SK-N-SH (cell line): ENCODE measurements around the gene VGLL4. TPM values are rescaled to one million over a fixed set of nuclear protein-coding genes. Genes with fewer than 3 reads are reported as not detected.

Experiments
- CTCF ChIA-PET: fragments of 300-600, 350-600 bp; formaldehyde crosslinking; extraction: SDS; loops from one replicate; lab custom pipeline; 2021; lab: Yijun Ruan, JAX
- POLR2A ChIA-PET: fragments of 350-600 bp; sonication (Branson Sonifier 250); formaldehyde crosslinking; extraction: SDS; loops from one replicate; lab custom pipeline; 2020; ENCODE audit warnings: antibody characterized with exemption, inconsistent platforms; lab: Yijun Ruan, JAX
- DNase-seq: peaks from one replicate; pipeline ENCODE4 v3.0.0; 2012
- H2AFZ ChIP-seq: fragments of 200-600 bp; sonication (generic); 2 replicates; pipeline ENCODE4 v1.8.1; 2016; ENCODE audit warnings: antibody characterized with exemption, mild to moderate bottlenecking, low read depth
- H3F3A ChIP-seq: fragments of 200-600 bp; sonication (generic); replicated peaks from 2 replicates; pipeline ENCODE3; 2016; ENCODE audit warnings: antibody characterized with exemption, mild to moderate bottlenecking; ENCODE audit not compliant: insufficient read depth
- H3K27ac ChIP-seq, 2 experiments: fragments of 200-500 bp in 1 of 2; fragments of 200-600 bp in 1 of 2; sonication (Bioruptor generic) in 1 of 2; sonication (generic), shearing (Covaris generic) in 1 of 2; 2 replicates each; pipeline versions ENCODE4 v1.5.1 to v1.6.1; 2014 to 2016; ENCODE audit warnings: low read depth in 2 of 2, inconsistent platforms in 1 of 2, low read length in 1 of 2, mild to moderate bottlenecking in 1 of 2, mixed read lengths in 1 of 2
- H3K27me3 ChIP-seq: fragments of 200-600 bp; sonication (generic), shearing (Covaris generic); 2 replicates; pipeline ENCODE4 v1.6.1; 2016; ENCODE audit warnings: mixed run types; ENCODE audit not compliant: insufficient read depth
- H3K36me3 ChIP-seq, 2 experiments: fragments of 200-500 bp in 1 of 2; fragments of 200-600 bp in 1 of 2; sonication (Bioruptor generic) in 1 of 2; sonication (generic) in 1 of 2; replicated peaks in 1 of 2; 2 replicates each; pipeline versions ENCODE3 to v1.5.1; 2014 to 2016; ENCODE audit warnings: low read length in 1 of 2, mild to moderate bottlenecking in 1 of 2; ENCODE audit not compliant: insufficient read depth in 2 of 2, control insufficient read depth in 1 of 2
- H3K4me1 ChIP-seq, 2 experiments: fragments of 200-500 bp in 1 of 2; fragments of 200-600 bp in 1 of 2; sonication (Bioruptor generic) in 1 of 2; sonication (generic), shearing (Covaris generic) in 1 of 2; 2 replicates each; pipeline versions ENCODE4 v1.5.1 to v1.6.1; 2014 to 2016; ENCODE audit warnings: low read depth in 1 of 2, low read length in 1 of 2, mixed run types in 1 of 2; ENCODE audit not compliant: insufficient read depth in 2 of 2, control insufficient read depth in 1 of 2
- H3K4me2 ChIP-seq: fragments of 200-600 bp; sonication (generic), shearing (Covaris generic); 2 replicates; pipeline ENCODE4 v1.6.1; 2017; ENCODE audit warnings: mixed run types
- H3K4me3 ChIP-seq, 2 experiments: fragments of 200-500 bp in 1 of 2; fragments of 200-600 bp in 1 of 2; sonication (Bioruptor generic) in 1 of 2; sonication (generic), shearing (Covaris generic) in 1 of 2; 2 replicates each; pipeline versions ENCODE4 v1.5.1 to v1.8.1; 2014 to 2016; ENCODE audit warnings: low read depth in 2 of 2, inconsistent platforms in 1 of 2, low read length in 1 of 2, mild to moderate bottlenecking in 1 of 2, mixed read lengths in 1 of 2, moderate library complexity in 1 of 2
- H3K79me2 ChIP-seq: fragments of 200-600 bp; sonication (generic); 2 replicates; pipeline ENCODE4 v1.8.1; 2017; ENCODE audit warnings: mild to moderate bottlenecking; ENCODE audit not compliant: insufficient read depth
- H3K9ac ChIP-seq: fragments of 200-600 bp; sonication (generic); 2 replicates; pipeline ENCODE4 v1.6.1; 2017; ENCODE audit warnings: mixed run types
- H3K9me2 ChIP-seq: fragments of 200-600 bp; sonication (generic); 2 replicates; pipeline ENCODE4 v1.6.1; 2017; ENCODE audit warnings: mixed run types
- H3K9me3 ChIP-seq: fragments of 200-600 bp; sonication (generic); 2 replicates; pipeline ENCODE4 v1.6.1; 2017; ENCODE audit warnings: mixed run types, mild to moderate bottlenecking, moderate library complexity
- H4K20me1 ChIP-seq: fragments of 200-600 bp; sonication (generic); 2 replicates; pipeline ENCODE4 v1.6.1; 2017; ENCODE audit warnings: mild to moderate bottlenecking, mixed run types; ENCODE audit not compliant: insufficient read depth
- ELF1 ChIP-seq: IDR thresholded peaks from 2 replicates; pipeline ENCODE4 v1.4.0; 2012
- EZH2phosphoT487 ChIP-seq: fragments of 200-600 bp; sonication (generic); IDR thresholded peaks from 2 replicates; pipeline ENCODE4 v1.6.1; 2017; ENCODE audit warnings: low read depth, mixed run types, mild to moderate bottlenecking, antibody characterized with exemption, moderate library complexity, borderline replicate concordance
- FOXJ3 ChIP-seq: sonication (generic); formaldehyde crosslinking; IDR thresholded peaks from 2 replicates; pipeline ENCODE4 v1.5.1; 2020; ENCODE audit warnings: mild to moderate bottlenecking, missing genetic modification reagents
- GABPA ChIP-seq: IDR thresholded peaks from 2 replicates; pipeline ENCODE4 v1.4.0; 2012; ENCODE audit warnings: low read depth, mild to moderate bottlenecking
- MAX ChIP-seq: IDR thresholded peaks from 2 replicates; pipeline ENCODE4 v1.4.0; 2012; ENCODE audit warnings: low read depth
- MEF2A ChIP-seq: IDR thresholded peaks from 2 replicates; pipeline ENCODE4 v1.4.0; 2012; ENCODE audit warnings: low read depth, borderline replicate concordance
- NFIC ChIP-seq: IDR thresholded peaks from 2 replicates; pipeline ENCODE4 v1.4.0; 2012; ENCODE audit warnings: borderline replicate concordance
- PBX3 ChIP-seq: IDR thresholded peaks from 2 replicates; pipeline ENCODE4; 2012
- POLR2AphosphoS5 ChIP-seq: IDR thresholded peaks from 2 replicates; pipeline ENCODE4 v1.6.1; 2012; ENCODE audit warnings: low read depth, low read length
- RCOR1 ChIP-seq: fragments of 150-350 bp; IDR thresholded peaks from 2 replicates; pipeline ENCODE4 v1.6.1; 2017; ENCODE audit warnings: antibody characterized with exemption, low read length
- RFX5 ChIP-seq: IDR thresholded peaks from 2 replicates; pipeline ENCODE4 v1.6.1; 2012; ENCODE audit warnings: mild to moderate bottlenecking, improper control_type of control experiment, low read length
- SIN3A ChIP-seq: IDR thresholded peaks from 2 replicates; pipeline ENCODE4 v1.6.1; 2012; ENCODE audit warnings: low read depth, mild to moderate bottlenecking, low read length, moderate library complexity, borderline replicate concordance
- SMC3 ChIP-seq: IDR thresholded peaks from 2 replicates; pipeline ENCODE4 v1.6.1; 2012; ENCODE audit warnings: low read depth, low read length, improper control_type of control experiment
- TEAD4 ChIP-seq: IDR thresholded peaks from 2 replicates; pipeline ENCODE4 v1.4.0; 2012; ENCODE audit warnings: mild to moderate bottlenecking, borderline replicate concordance; ENCODE audit not compliant: insufficient read depth
- USF1 ChIP-seq: IDR thresholded peaks from 2 replicates; pipeline ENCODE4 v1.4.0; 2012; ENCODE audit warnings: low read depth, borderline replicate concordance
- YY1 ChIP-seq: IDR thresholded peaks from 2 replicates; pipeline ENCODE4 v1.4.0; 2012; ENCODE audit warnings: low read depth, mild to moderate bottlenecking
- WGBS: methylation state at CpG from one replicate; pipeline ENCODE4 v1.1.6; 2017; ENCODE audit warnings: low lambda C conversion rate; 5-methylcytosine and 5-hydroxymethylcytosine counted together
- polyA plus RNA-seq, 3 experiments: library from polyadenylated mRNA; depleted of rRNA; stranded (reverse); fragments of >200 nt; gene quantifications; 2 replicates each; pipeline ENCODE4 v1.2.3, GENCODE V29; 2012

VGLL4 gene
- polyA plus RNA-seq, 1 of the 3 experiments (the other 2 are of a cell fraction) = 48.9 TPM

- no peak for TF ChIP-seq POLR2AphosphoS5
- TF ChIP-seq NFIC = no peak
- no peak for TF ChIP-seq YY1
- no peak for TF ChIP-seq FOXJ3 (CRISPR knock-in tag)
- TF ChIP-seq USF1 = no peak
- no peak for TF ChIP-seq MEF2A
- no peak for TF ChIP-seq SMC3
Observed at GRCh38 chr3:11554236-11554610, 89.5 kb downstream of the VGLL4 start (continued).

- Histone ChIP-seq H3K9ac (no peak overlapping the region), H3K4me2 (no peak overlapping the region), H3K27me3 (no peaks in the 10 kb centered on the region), H4K20me1 (peaks cover 31% of the 10 kb centered on the region), H3K9me2 (no peaks in the 10 kb centered on the region), H3K36me3 (peaks cover 19 to 46% of the 10 kb centered on the region in 2 experiments), H3K79me2 (peaks cover 33% of the 10 kb centered on the region), H3K4me1 (peaks cover 13 to 25% of the 10 kb centered on the region in 2 experiments; a peak in 3 of 4 replicates), H3K9me3 (no peaks in the 10 kb centered on the region), H2AFZ (no peak overlapping the region), H3K27ac (no peak overlapping the region; a peak in 1 of 4 replicates), H3F3A (peaks cover 34% of the 10 kb centered on the region), H3K4me3 (no peak overlapping the region)
- CTCF ChIA-PET = no interaction called here
- POLR2A ChIA-PET = no interaction called here
- 69% methylated on average over 8 of the region's 17 CpGs for WGBS
- TF ChIP-seq MAX (no peak), RCOR1 (no peak), GABPA (no peak), NFIC (no peak), USF1 (no peak), PBX3 (no peak), TEAD4 (no peak), SIN3A (no peak), ELF1 (no peak), RFX5 (no peak), EZH2phosphoT487 (no peak)
- DNase-seq = no peak
Observed at GRCh38 chr3:11553436-11554235, 90.1 kb downstream of the VGLL4 start.
